Measurements from ENCODE around the gene TMEM218.

TMEM218 gene

GRCh38 chr11:125141686-125142535, 30.5 kb upstream of the TMEM218 start:
- DNase-seq (ENCODE audit: extremely low read depth, low read depth): no peak
- TF ChIP-seq CTCF (IDR thresholded peaks at IDR 0.05; ENCODE audit: low read depth, low read length, missing control alignments): peak; percentile 94
- H3K4me3 ChIP-seq (replicated peaks; ENCODE audit: low read depth, low read length): no peak overlapping the region

- TF ChIP-seq CTCF (IDR thresholded peaks at IDR 0.05; ENCODE audit: low read depth, low read length, missing control alignments): no peak
- no peak overlapping the region for H3K4me3 ChIP-seq (replicated peaks; ENCODE audit: low read depth, low read length)
- DNase-seq (ENCODE audit: extremely low read depth, low read depth): no peak
These were observed 29.8 kb upstream of the TMEM218 start for GRCh38 chr11:125141178-125141577.

- DNase-seq (ENCODE audit: extremely low read depth, low read depth): no peak
- no peak overlapping the region for H3K4me3 ChIP-seq (replicated peaks; ENCODE audit: low read depth, low read length)
- TF ChIP-seq CTCF (IDR thresholded peaks at IDR 0.05; ENCODE audit: low read depth, low read length, missing control alignments): no peak
These were observed 28.8 kb upstream of the TMEM218 start for GRCh38 chr11:125140233-125140632.

- TF ChIP-seq CTCF (IDR thresholded peaks at IDR 0.05; ENCODE audit: low read depth, low read length, missing control alignments): no peak
- H3K4me3 ChIP-seq (replicated peaks; ENCODE audit: low read depth, low read length): no peak overlapping the region
- DNase-seq (ENCODE audit: extremely low read depth, low read depth): no peak
These were observed 28.4 kb upstream of the TMEM218 start for GRCh38 chr11:125139778-125140177.

GRCh38 chr11:125138966-125139365, 27.5 kb upstream of the TMEM218 start:
- H3K4me3 ChIP-seq (replicated peaks; ENCODE audit: low read depth, low read length): no peak overlapping the region
- DNase-seq (ENCODE audit: extremely low read depth, low read depth): no peak
- no peak for TF ChIP-seq CTCF (IDR thresholded peaks at IDR 0.05; ENCODE audit: low read depth, low read length, missing control alignments)

GRCh38 chr11:125136001-125136400, 24.6 kb upstream of the TMEM218 start:
- H3K4me3 ChIP-seq (replicated peaks; ENCODE audit: low read depth, low read length): no peak overlapping the region
- TF ChIP-seq CTCF (IDR thresholded peaks at IDR 0.05; ENCODE audit: low read depth, low read length, missing control alignments): no peak
- no peak for DNase-seq (ENCODE audit: extremely low read depth, low read depth)

All from HFF-Myc (cell line).